HEK293 (cell line): Measurements from ENCODE around the gene SEM1.

Experiments used
- CTCF ChIA-PET: fragments of 350-600 bp; formaldehyde crosslinking; extraction: SDS; loops from one replicate; lab custom pipeline; 2021; ENCODE audit warnings: antibody characterized with exemption; lab: Yijun Ruan, JAX
- POLR2A ChIA-PET: fragments of 300-600 bp; formaldehyde crosslinking; extraction: SDS; loops from one replicate; lab custom pipeline; 2020; ENCODE audit warnings: antibody characterized with exemption, inconsistent platforms; lab: Yijun Ruan, JAX
- H3K27ac ChIP-seq: fragments of 200-500 bp; sonication (Bioruptor generic); 2 replicates; pipeline ENCODE4 v1.5.1; 2014; ENCODE audit warnings: low read depth, low read length, control low read depth, inconsistent platforms; ENCODE audit errors: extremely low read depth
- H3K36me3 ChIP-seq, 2 experiments: fragments of 200-500 bp in 1 of 2; sonication (Bioruptor generic) in 1 of 2; 1 replicate in 1 of 2; 2 replicates in 1 of 2; pipeline ENCODE4 v1.5.1; 2014 to 2017; ENCODE audit warnings: inconsistent platforms in 2 of 2, low read length in 2 of 2; ENCODE audit not compliant: control insufficient read depth in 2 of 2, insufficient read depth in 1 of 2
- H3K4me1 ChIP-seq: fragments of 200-500 bp; sonication (Bioruptor generic); 2 replicates; pipeline ENCODE4 v1.5.1; 2014; ENCODE audit warnings: mild to moderate bottlenecking, low read length, inconsistent platforms; ENCODE audit not compliant: control insufficient read depth, insufficient read depth
- H3K4me3 ChIP-seq: 2 replicates; pipeline ENCODE4 v1.5.1; 2011; ENCODE audit warnings: low read depth, mild to moderate bottlenecking, control low read depth, low read length, moderate library complexity
- H3K9me3 ChIP-seq: fragments of 200-500 bp; sonication (Bioruptor generic); 2 replicates; pipeline ENCODE4 v1.5.1; 2014; ENCODE audit warnings: low read depth, low read length, inconsistent platforms; ENCODE audit not compliant: control insufficient read depth, insufficient read depth
- GLIS2 ChIP-seq: fragments of 450-650 bp; formaldehyde crosslinking; IDR thresholded peaks from 2 replicates; pipeline ENCODE4 v1.5.1; 2016; ENCODE audit warnings: missing biosample characterization, missing genetic modification characterization
- RBAK ChIP-seq: fragments of 450-650 bp; formaldehyde crosslinking; IDR thresholded peaks from 2 replicates; pipeline ENCODE4 v1.5.1; 2016; ENCODE audit warnings: missing biosample characterization, missing genetic modification characterization
- SETDB1 ChIP-seq: IDR thresholded peaks from one replicate; pipeline ENCODE4 v1.6.1; 2017; ENCODE audit warnings: mild to moderate bottlenecking, low read length, moderate library complexity, mixed read lengths; ENCODE audit not compliant: insufficient read length
- TCF7L2 ChIP-seq: IDR thresholded peaks from 2 replicates; pipeline ENCODE4 v1.6.1; 2011; ENCODE audit warnings: low read depth, mild to moderate bottlenecking, inconsistent platforms, low read length, moderate library complexity, borderline replicate concordance
- YY2 ChIP-seq: fragments of 450-650 bp; formaldehyde crosslinking; IDR thresholded peaks from 2 replicates; pipeline ENCODE4 v1.5.1; 2016; ENCODE audit warnings: missing biosample characterization, missing genetic modification characterization
- ZBTB11 ChIP-seq: fragments of 450-650 bp; formaldehyde crosslinking; conservative IDR thresholded peaks from 2 replicates; pipeline ENCODE4 v1.5.1; 2016; ENCODE audit warnings: low read depth, missing biosample characterization, missing genetic modification characterization
- ZBTB48 ChIP-seq: fragments of 450-650 bp; formaldehyde crosslinking; IDR thresholded peaks from 2 replicates; pipeline ENCODE4 v1.5.1; 2016; ENCODE audit warnings: missing biosample characterization, missing genetic modification characterization
- ZBTB49 ChIP-seq: fragments of 450-650 bp; formaldehyde crosslinking; IDR thresholded peaks from 2 replicates; pipeline ENCODE4 v1.5.1; 2016; ENCODE audit warnings: missing biosample characterization, missing genetic modification characterization, low read depth
- ZFP69B ChIP-seq: fragments of 450-650 bp; formaldehyde crosslinking; IDR thresholded peaks from 2 replicates; pipeline ENCODE4 v1.5.1; 2016; ENCODE audit warnings: missing biosample characterization, missing genetic modification characterization
- ZNF132 ChIP-seq: fragments of 450-650 bp; formaldehyde crosslinking; IDR thresholded peaks from 2 replicates; pipeline ENCODE4 v1.5.1; 2017; ENCODE audit warnings: missing biosample characterization, missing genetic modification characterization, borderline replicate concordance
- ZNF350 ChIP-seq: fragments of 450-650 bp; formaldehyde crosslinking; IDR thresholded peaks from 2 replicates; pipeline ENCODE4 v1.5.0; 2017; ENCODE audit warnings: missing biosample characterization, mild to moderate bottlenecking, missing genetic modification characterization
- ZNF529 ChIP-seq: fragments of 450-650 bp; formaldehyde crosslinking; IDR thresholded peaks from 2 replicates; pipeline ENCODE4 v1.5.1; 2017; ENCODE audit warnings: missing genetic modification characterization, missing biosample characterization; ENCODE audit not compliant: insufficient replicate concordance
- ZNF645 ChIP-seq: fragments of 450-650 bp; formaldehyde crosslinking; IDR thresholded peaks from 2 replicates; pipeline ENCODE4; 2016; ENCODE audit warnings: missing biosample characterization, missing genetic modification characterization
- ZNF707 ChIP-seq: fragments of 450-650 bp; formaldehyde crosslinking; IDR thresholded peaks from 2 replicates; pipeline ENCODE4 v1.5.1; 2016; ENCODE audit warnings: missing biosample characterization, missing genetic modification characterization
- ZNF791 ChIP-seq: fragments of 450-650 bp; formaldehyde crosslinking; IDR thresholded peaks from 2 replicates; pipeline ENCODE4 v1.5.1; 2016; ENCODE audit warnings: missing biosample characterization, missing genetic modification characterization
- ZNF792 ChIP-seq: fragments of 450-650 bp; formaldehyde crosslinking; IDR thresholded peaks from 2 replicates; pipeline ENCODE4 v1.5.1; 2016; ENCODE audit warnings: missing biosample characterization, missing genetic modification characterization
- ZSCAN30 ChIP-seq: fragments of 450-650 bp; IDR thresholded peaks from 2 replicates; pipeline ENCODE4 v1.5.1; 2018; ENCODE audit warnings: missing biosample characterization, mild to moderate bottlenecking, missing genetic modification characterization, moderate library complexity
- ZSCAN5A ChIP-seq: fragments of 450-650 bp; formaldehyde crosslinking; IDR thresholded peaks from 2 replicates; pipeline ENCODE4 v1.5.1; 2016; ENCODE audit warnings: missing biosample characterization, missing genetic modification characterization
- TF ChIP-seq, protein P1 (sequence below): fragments of 450-650 bp; formaldehyde crosslinking; IDR thresholded peaks from 2 replicates; pipeline ENCODE4 v1.5.1; 2016; ENCODE audit warnings: missing biosample characterization, missing genetic modification characterization
- TF ChIP-seq, protein P2 (sequence below): fragments of 450-650 bp; formaldehyde crosslinking; IDR thresholded peaks from 2 replicates; pipeline ENCODE4 v1.5.1; 2016; ENCODE audit warnings: missing biosample characterization, missing genetic modification characterization, borderline replicate concordance

Gene SEM1

DNA sequence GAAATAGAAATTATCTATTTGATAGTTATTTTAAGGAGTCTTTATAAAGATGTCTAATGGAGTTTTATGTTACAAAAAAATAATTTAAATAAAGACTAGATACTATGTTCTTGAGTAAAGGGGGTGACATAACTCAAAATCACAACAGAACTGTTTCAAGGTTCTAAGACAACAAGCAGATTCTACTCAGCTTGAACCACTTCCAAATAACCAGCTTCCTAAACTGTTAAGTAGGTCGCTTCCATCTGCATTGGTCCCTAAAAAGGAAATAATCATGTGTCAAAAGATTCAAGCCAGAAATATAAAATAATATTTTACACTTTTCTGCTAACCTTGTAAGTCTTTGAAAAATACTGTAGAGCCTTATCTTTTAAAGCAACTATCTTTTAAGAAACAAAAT lies 14.1 kb downstream of the SEM1 start:
- TF ChIP-seq ZNF529 (tag by site-specific recombination) = no peak
- no peak for TF ChIP-seq ZNF645 (tag by site-specific recombination)
- TF ChIP-seq ZNF792 (tag by site-specific recombination) = no peak
- no peak for TF ChIP-seq ZSCAN5A (tag by site-specific recombination)
- TF ChIP-seq GLIS2 (tag by site-specific recombination) = no peak
- TF ChIP-seq RBAK (tag by site-specific recombination) = no peak
- no peak for TF ChIP-seq ZNF132
- TF ChIP-seq, all 188 proteins: peak for 0
- H3K36me3 ChIP-seq = peaks cover 9 to 15% of the 10 kb centered on the region in 2 experiments
- no peaks in the 10 kb centered on the region for H3K9me3 ChIP-seq
- ChIA-PET CTCF (interaction anchor here (0.7 kb wide), 1 partner anchor 40 kb away, joined by 3 read pairs; no protein-coding TSS in a partner anchor), POLR2A (no interaction called here)
- H3K27ac ChIP-seq = no peak overlapping the region
- H3K4me3 ChIP-seq = no peak overlapping the region
- H3K4me1 ChIP-seq = peaks cover 10% of the 10 kb centered on the region

GRCh38 chr7:96694082-96694481 lies 15.6 kb downstream of the SEM1 start:
- H3K4me1 ChIP-seq = peaks cover 7% of the 10 kb centered on the region
- ChIA-PET CTCF (interaction anchor here (0.9 kb wide), 1 partner anchor 323 kb away, joined by 3 read pairs; no protein-coding TSS in a partner anchor), POLR2A (no interaction called here)
- peaks cover 12 to 15% of the 10 kb centered on the region in 2 experiments for H3K36me3 ChIP-seq
- H3K9me3 ChIP-seq = no peaks in the 10 kb centered on the region
- TF ChIP-seq SETDB1 (no peak), ZNF707 (tag by site-specific recombination) (no peak), ZBTB11 (tag by site-specific recombination) (no peak), YY2 (no peak), ZBTB48 (tag by site-specific recombination) (no peak)
- TF ChIP-seq, protein P1, sequence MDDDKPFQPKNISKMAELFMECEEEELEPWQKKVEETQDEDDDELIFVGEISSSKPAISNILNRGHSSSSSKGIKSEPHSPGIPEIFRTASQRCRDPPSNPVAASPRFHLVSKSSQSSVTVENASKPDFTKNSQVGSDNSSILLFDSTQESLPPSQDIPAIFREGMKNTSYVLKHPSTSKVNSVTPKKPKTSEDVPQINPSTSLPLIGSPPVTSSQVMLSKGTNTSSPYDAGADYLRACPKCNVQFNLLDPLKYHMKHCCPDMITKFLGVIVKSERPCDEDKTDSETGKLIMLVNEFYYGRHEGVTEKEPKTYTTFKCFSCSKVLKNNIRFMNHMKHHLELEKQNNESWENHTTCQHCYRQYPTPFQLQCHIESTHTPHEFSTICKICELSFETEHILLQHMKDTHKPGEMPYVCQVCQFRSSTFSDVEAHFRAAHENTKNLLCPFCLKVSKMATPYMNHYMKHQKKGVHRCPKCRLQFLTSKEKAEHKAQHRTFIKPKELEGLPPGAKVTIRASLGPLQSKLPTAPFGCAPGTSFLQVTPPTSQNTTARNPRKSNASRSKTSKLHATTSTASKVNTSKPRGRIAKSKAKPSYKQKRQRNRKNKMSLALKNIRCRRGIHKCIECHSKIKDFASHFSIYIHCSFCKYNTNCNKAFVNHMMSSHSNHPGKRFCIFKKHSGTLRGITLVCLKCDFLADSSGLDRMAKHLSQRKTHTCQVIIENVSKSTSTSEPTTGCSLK (tag by site-specific recombination) = no peak
- no peak overlapping the region for H3K4me3 ChIP-seq
- H3K27ac ChIP-seq = no peak overlapping the region

GRCh38 chr7:96691702-96692101 lies 17.9 kb downstream of the SEM1 start:
- no peak overlapping the region for H3K4me3 ChIP-seq
- no peak overlapping the region for H3K27ac ChIP-seq
- POLR2A ChIA-PET = no interaction called here
- no peaks in the 10 kb centered on the region for H3K4me1 ChIP-seq
- peaks cover 12 to 23% of the 10 kb centered on the region in 2 experiments for H3K36me3 ChIP-seq
- no peaks in the 10 kb centered on the region for H3K9me3 ChIP-seq
- CTCF ChIA-PET = no interaction called here
- no peak for TF ChIP-seq TCF7L2
- TF ChIP-seq ZNF791 (tag by site-specific recombination) = no peak
- TF ChIP-seq, protein P2, sequence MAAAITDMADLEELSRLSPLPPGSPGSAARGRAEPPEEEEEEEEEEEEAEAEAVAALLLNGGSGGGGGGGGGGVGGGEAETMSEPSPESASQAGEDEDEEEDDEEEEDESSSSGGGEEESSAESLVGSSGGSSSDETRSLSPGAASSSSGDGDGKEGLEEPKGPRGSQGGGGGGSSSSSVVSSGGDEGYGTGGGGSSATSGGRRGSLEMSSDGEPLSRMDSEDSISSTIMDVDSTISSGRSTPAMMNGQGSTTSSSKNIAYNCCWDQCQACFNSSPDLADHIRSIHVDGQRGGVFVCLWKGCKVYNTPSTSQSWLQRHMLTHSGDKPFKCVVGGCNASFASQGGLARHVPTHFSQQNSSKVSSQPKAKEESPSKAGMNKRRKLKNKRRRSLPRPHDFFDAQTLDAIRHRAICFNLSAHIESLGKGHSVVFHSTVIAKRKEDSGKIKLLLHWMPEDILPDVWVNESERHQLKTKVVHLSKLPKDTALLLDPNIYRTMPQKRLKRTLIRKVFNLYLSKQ (tag by site-specific recombination) = no peak
- no peak for TF ChIP-seq ZNF350 (tag by site-specific recombination)
- no peak for TF ChIP-seq ZFP69B (tag by site-specific recombination)
- no peak for TF ChIP-seq ZBTB49 (tag by site-specific recombination)
- no peak for TF ChIP-seq ZSCAN30 (tag by site-specific recombination)
